ENCODE data around the gene ATP5ME.

Gene ATP5ME

DNA sequence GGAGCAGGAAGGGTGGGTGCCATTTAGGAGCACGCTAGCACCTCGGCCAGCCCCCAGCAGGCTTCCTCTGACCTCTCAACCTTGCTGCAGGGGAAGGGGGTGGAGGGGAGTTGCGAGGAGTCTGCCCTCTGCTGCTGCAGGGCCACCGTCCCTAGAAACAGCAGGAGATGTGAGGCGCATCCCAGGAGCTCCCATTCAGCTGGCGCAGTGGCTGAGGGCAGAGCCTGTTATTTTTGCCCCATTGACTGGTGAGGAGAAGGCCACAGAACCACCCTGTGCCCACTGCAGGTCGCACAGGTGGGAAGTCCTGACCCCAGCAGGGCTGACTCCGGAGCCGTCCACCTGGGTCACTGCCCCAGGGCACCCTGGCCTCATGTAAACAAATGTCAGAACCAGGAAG, 40.7 kb downstream of the ATP5ME start:
- no peak for DNase-seq (ENCODE audit: low read depth)

DNA sequence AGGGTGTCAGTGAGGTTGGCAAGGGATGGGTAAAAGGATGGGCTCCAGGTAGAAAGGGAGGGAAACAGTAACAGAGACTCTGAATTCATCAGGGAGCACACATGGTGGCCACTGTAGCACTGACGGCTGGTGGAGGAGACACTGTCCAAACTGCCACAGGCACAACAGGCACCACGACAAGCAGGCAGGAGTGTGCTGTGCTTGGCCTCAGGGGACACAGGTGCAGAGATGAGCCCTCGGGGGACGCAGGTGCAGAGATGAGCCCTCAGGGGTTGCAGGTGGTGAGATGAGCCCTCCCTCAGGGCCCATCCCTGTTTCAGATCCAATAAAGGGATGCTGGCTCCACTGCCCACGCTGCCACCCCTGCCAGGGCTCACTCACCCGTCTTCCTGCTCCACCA, 41.1 kb downstream of the ATP5ME start:
- DNase-seq (ENCODE audit: low read depth), result no peak

DNA sequence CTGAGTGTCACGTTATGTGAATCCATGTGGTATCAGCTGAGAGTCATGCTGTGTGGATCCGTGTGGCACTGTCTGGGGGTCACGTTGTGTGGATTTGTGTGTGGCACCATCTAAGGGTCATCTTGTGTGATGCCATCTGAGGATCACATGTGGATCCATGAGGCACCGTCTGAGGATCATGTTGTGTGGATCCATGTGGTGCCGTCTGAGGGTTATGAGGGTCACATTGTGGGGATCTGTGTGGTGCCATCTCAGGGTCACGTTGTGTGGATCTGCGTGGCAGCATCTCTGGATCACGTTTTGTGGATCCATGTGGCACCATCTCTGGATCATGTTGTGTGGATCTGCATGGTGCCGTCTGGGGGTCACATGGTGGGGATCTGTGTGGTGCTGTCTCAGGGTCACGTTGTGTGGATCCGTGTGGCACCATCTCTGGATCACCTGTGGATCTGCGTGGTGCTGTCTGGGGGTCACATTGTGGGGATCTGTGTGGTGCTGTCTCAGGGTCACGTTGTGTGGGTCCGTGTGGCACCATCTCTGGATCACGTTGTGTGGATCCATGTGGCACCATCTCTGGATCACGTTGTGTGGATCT, 41.8 kb downstream of the ATP5ME start:
- no peak for DNase-seq (ENCODE audit: low read depth)

DNA sequence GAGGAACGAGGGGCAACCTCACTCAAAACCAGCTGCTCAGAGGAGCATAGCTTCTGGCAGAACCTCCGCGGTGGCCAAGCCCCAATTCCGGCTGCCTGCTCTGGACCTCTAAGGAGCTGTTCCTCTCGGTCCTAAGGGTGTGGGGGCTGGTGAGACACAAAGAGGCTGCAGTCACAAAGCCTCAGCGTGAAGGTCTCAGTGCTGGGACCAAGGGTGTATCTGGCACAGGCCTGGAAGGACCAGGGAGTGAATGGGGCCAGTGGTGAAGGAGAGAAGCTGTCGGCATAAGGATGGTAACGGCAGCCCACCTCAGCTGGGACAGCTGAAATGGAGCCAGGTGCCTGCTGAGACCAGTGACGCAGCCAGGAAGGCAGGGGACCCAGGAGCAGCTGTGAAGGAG, 43.4 kb downstream of the ATP5ME start:
- no peak for DNase-seq (ENCODE audit: low read depth)

DNA sequence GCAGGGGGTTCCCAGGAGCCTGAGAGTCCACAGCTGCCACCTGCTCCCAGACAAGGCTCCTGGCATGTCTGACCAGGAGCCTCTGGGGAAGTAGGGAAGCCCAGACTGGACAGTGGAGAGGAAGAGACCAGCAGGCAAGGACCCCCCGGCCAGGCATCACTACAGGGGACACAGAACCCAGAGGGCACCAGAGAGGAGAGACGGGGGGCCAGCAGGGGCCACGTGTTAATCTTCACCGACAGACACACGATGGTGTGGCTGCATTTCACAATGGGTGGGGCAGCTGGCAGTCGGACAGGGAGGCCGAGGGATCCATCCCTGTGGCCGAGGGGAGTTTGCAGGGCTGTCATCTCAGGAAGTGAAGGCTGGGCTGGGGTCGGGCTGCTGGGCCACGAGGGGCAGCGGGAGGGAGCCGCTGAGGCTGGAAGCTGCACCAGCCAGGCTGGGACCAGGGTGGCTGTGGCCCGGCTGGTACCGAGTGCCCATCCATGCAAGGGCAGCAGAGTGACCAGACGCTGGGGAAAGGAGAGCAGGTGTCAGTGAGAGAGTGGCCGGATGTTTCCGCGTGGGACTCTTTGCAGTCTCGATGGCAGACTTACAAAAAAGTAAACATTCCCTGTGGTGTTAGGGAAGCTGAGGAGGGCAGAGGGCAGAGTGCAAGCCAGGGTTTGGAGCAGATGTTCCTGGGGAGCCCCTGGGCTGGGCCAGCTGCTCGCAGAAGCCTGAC, 44.0 kb downstream of the ATP5ME start:
- no peak for DNase-seq (ENCODE audit: low read depth)

DNA sequence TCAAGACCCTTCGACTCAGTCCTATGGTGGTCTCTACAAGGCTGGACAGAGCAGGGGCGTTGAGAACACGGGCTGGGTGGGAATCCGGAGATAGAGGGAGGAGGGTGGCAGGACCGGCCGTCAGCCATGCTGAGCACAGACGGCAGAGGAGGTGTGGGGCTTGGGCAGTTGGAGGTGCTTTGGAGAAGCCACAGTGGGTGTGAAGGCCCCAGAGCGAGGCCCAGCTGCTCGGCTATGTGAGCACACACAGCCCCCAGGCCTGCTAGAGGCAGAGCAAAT, 44.5 kb downstream of the ATP5ME start:
- DNase-seq (ENCODE audit: low read depth), result no peak

DNA sequence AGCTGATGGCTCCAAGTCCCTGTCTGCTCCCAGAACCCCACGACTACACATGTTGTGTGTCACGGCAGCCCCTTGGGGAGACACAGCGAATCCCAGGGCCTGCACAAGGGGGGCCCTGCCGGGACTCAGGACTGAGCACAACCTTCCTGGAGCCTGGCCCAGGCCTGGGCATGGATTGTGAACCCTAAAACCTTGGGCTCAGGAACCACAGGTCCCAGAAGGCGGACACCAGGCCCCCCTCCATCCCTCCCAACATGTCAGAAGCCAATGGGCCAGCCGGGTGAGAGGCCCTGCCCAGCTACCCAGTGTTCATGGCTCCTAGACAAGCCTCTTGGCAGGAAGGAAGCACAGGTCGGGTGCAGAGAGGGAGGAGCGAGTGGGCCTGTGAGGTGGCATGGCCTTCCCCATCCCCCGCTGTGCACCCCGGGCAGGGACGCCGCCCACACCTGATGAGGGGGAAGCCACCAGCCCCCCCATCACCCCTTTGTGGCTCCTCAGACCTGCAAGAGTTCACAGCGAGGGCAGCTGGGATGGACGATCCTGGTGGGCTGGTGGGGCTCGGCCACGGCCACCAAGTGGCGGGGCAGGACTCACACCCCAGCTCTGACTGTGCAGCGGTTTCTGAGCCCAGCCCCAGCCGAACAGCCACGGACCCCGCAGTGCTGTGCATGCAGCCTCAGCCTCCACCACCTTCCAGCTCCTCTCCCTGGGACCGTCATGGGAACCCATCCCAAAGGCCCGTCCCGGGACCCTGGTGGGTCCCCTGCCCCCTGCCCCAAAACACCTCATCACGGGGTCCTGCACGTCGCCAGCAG, 45.0 kb downstream of the ATP5ME start:
- DNase-seq (ENCODE audit: low read depth), result no peak

DNA sequence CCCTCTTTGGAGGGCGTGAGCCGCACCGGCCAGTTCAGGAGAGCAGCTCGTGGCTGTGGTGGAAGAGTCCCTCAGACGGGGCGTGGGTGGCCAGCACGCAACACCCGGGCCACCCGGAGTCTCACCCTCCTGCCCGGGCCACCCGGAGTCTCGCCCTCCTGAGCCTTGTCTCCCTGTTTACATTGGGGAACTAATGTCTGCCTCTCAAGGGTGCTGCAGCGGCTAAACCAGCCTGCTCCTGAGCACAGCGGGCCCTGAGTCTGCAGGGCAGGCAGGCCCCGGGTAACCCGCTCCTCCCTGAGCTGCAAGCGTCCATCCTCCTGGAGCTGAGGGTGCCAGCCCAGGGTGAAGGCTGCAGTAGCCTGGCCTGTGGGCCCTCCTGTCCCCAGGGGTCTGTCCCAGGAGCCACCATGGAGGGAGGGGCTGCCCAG, 45.8 kb downstream of the ATP5ME start:
- no peak for DNase-seq (ENCODE audit: low read depth)

DNA sequence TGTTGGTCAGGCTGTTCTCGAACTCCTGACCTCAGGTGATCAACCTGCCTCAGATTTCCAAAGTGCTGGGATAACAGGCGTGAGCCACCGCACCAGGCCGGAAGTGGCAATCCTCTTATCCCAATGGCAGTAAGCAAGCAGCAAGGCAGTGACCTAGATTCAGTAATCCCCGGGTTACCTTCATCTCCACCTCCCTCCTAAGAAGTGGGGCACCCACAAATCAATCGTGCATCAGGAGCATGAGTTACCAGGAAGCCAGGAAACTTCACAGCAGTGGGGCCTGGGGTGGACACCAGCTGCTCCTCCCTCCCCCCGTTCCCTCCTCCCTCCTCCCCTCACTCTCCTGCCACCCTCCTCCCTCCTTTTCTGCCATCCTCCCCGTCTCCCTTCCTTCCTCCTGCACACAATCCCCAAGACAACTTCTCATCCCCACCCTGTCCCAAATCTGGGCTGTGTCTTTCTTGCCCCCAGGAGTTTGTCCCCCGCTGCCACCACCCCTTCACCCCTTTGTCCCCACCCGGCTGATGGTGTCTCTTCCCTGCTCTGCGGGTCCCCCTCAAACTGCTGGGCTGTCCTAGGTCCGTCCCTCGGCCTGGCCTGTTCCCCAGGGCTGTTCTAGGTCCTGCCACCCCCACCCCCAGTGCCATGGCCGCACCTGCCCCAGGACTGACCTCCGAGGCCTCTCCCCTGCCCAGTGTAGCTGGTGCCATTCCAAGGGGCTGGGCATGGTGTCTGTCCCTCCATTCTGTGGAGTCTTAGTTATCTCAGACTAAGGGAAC, 46.5 kb downstream of the ATP5ME start:
- no peak for DNase-seq (ENCODE audit: low read depth)

DNA sequence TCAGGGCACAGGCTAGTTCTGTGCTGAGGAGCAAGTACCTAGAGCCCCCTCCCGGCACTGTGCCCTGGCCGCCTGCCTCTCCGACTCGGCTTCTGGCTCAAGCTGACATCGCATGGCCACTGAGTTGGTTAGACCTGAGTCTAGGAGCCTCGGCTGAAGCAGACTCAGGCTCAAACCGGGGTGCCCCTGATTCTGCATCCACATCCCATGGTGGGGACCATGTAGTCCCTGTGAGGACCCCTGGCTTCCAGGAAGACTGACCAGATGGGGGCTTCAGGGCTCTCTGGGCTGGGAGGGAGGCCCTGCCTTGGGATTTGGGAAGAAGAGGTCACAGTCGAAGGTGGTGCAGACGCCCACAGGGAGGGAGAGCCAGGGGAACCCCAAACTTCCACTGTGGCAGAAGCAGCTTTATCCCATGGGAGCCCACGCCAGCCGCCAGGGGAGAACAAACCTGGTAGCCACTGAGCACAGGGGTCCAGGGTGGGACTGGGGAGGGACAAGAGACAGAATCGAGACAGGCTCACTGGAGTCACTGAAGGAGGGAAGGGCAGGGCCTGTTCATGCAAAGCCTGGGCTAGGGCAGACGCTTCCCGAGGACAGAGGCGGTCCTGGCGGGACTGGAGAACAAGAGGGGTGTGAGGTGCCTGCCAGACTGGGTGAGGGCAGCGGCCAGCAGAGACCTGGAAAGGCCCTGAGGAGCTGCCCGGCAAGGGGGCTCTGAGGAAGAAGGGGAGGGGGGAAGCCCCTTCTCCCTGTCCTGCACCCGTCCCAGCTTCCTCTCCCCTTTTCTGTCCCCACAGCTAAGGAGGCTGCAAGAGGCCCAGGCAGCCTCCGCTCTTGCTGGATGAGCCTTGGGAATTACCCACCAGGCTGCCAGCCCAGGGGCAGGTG, 47.6 kb downstream of the ATP5ME start:
- no peak for DNase-seq (ENCODE audit: low read depth)

DNA sequence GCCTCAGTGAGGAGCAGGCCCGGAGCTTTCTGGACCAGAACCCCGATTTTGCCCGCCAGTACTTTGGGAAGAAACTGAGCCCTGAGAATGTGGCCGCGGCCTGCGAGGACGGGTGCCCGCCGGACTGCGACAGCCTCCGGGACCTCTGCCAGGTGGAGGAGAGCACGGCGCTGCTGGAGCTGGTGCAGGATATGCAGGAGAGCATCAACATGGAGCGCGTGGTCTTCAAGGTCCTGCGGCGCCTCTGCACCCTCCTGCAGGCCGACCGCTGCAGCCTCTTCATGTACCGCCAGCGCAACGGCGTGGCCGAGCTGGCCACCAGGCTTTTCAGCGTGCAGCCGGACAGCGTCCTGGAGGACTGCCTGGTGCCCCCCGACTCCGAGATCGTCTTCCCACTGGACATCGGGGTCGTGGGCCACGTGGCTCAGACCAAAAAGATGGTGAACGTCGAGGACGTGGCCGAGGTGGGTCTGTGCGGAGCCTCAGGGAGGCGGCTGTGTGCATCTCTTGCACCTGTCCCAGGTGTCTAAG, 48.4 kb downstream of the ATP5ME start:
- no peak for DNase-seq (ENCODE audit: low read depth)

DNA sequence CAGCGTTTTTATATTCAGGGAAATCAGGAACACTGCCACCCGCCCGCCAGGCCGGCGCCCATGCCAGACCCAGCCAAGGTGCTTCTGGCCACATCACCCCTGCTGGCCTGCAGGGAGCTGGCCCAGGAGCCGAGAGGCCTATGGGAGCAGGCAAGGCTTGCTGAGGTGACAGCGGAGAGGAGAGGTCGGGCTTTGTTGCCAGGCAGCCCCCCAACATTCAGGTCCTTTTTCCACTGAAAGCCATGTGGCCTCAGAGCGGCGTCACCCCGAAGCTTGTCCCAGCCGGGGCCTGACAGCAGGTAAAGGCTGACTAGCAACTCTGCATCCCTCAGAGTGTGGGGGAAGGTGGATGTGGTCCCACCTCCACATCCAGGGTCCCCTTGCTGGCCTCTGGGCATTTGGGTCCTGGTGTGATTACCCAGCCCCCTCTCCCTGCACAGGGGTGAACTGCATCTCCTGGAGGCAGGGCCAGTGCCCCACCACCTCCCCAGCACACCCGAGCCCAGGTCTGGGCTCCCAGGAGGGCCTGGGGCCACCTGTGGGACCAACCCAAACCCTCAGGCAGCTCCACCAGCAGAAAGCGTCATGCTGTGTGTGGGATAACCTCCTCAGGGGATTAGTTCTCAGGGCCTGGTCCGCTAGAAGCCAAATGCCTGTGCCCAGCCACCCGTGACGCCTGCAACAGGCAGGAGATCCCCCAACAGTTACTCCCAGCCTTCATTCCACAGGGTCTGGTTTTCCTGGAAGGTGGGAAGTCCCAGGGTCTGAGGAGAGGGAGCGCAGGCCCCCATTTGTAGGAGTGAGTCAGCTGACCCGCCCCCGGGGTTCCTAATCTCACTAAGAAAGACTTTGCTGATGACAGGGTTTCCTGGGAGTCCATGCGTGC, 49.1 kb downstream of the ATP5ME start, which contains the start of gene PDE6B:
Gene PDE6B, plus strand, starts transcription at position 869 of the 886 bp plus-strand sequence. CDS start 54 bp downstream, outside the sequence.
- no peak for DNase-seq (ENCODE audit: low read depth)

DNA sequence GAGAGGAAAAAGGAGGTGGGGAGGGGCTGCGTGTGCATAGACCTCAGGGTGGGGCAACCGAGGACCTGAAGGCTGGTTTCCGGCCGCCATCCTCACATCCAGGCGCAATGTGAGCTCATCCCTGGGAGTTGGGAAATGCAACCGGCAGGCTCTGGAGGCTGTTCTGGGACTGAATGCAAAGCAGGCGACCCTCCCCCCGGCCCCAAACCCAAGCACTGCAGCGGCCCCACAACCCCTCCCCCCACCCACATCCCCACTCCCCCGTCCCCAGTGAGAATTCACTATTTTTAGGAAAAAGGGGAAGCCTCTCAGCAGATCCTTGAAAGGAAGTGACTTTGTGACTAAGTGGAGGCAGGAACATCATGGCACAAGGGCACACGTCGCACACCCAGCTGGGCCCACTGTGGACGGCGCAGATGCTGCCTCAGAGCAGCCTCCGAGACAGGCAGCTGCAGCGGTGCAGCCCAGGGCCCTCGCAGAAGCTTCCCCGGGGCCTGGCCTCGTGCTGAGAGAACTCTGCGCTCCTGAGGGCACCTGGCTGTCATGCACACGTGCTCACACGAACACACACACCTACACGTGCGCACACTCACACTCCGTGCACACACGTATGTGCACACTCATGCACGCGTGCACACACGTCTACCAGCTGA, 50.0 kb downstream of the ATP5ME start:
- no peak for DNase-seq (ENCODE audit: low read depth)

DNA sequence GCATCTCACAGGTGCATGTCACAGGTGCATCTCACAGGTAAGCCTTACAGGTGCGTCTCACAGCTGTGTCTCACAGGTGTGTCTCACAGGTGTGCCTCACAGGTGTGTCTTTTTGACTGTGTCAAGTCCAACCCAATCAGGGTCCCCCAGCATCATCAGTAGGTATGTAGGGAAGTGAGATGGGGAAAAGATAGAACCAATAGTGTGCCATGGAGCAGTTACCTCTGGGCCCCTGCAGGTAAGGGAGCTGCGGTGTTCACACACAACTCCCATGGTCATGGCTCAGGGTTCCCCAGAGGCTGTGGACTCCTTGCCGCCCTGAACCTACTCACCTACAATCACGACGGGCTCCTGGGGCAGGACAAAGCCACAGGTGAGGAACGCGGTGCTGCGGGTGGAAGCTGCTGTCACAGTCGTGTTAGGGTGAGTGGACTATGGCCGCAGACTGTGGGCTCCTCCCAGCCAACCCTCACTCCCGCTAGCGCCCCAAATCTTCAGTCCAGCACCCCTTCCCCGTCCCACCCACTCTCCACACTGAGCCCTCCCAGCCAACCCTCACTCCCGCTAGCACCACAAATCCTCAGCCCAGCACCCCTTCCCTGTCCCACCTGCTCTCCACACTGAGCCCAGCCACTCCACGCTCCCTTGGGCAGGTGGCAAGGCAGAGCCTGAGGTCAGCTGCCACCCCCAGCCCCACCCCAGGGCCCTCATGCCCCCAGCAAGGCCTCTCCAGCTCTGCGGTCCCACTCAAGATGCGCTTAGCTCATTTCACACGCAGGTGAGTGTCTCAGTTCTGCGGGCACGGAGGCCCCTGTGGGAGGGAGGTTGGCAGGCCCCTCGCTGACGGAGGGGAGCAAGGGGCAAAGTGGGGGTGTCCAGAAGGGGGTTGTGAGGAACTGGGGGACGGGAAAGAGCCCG, 50.8 kb downstream of the ATP5ME start:
- DNase-seq (ENCODE audit: low read depth), result no peak
